Measurements from ENCODE around the gene CHRM4.

Gene CHRM4

GRCh38 chr11:46346886-46347636 lies 44.5 kb downstream of the CHRM4 start, which contains the start of gene DGKZ:
Gene DGKZ, plus strand, starts transcription at chr11:46347463. Its CDS starts 197 bp downstream, at chr11:46347660.
- DNase-seq = peak; percentile 76

GRCh38 chr11:46345881-46346484 lies 45.6 kb downstream of the CHRM4 start:
- no peak for DNase-seq

GRCh38 chr11:46345131-46345597 lies 46.4 kb downstream of the CHRM4 start:
- DNase-seq = peak; percentile 62

DNA sequence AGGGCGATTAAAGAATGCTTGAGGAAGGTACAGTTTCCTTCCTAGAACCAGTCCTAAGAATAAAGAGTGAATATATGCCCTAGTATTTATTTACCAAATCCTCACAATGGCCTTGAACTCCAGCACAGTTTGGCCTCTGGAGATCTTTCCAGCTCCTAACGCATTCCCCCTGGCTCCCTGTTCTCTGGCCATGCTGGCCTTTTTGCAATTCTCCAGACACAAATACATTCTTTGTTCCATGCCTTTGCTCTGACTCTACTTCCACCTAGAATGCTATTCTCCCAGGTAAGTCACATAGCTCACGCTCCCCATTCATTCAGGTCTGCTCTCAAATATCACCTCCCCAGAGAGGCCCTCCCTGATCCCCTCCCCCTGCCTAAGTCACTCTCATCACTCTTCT lies 48.1 kb downstream of the CHRM4 start:
- no peak for DNase-seq

- no peak for DNase-seq
Observed at GRCh38 chr11:46342239-46342638, 49.3 kb downstream of the CHRM4 start.

DNA sequence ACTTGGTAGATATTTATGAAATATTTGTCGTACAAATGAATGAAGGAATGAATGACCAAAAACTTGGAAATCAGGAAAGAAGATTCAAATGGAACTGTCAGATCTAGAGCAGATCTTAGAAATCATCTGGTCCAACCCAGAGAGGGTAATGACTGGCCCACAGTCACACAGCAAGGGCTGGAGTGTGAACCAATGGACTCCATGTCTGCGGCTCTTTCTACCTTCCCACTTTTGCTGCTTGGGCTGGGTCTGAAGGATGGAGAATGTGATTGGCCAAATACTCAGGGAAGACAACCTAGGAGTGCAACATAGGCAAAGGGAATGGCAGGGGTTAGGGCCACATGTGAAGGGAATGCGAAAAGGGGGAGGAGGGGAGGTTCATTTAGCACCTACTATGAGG lies 50.1 kb downstream of the CHRM4 start:
- DNase-seq = no peak

DNA sequence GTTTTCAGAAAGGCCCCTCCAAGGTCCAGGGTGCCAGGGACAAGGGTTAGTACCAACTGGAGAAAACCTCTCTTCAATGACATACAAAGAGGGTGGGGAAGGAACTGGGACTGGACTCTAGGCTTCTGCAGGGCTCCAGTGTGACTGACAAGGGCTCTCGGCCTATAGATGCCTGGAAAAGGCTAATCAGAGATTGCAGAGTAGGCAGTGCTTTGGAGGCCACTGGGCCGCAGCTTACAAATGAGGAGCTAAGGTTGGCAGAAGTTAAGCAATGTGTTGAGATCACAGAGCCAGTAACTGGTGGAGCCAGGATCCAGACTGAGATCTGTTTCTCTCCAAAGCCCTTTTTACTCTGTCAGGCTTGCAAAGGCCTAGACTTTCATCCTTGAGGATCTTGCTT lies 51.8 kb downstream of the CHRM4 start:
- DNase-seq = peak; percentile 12

DNA sequence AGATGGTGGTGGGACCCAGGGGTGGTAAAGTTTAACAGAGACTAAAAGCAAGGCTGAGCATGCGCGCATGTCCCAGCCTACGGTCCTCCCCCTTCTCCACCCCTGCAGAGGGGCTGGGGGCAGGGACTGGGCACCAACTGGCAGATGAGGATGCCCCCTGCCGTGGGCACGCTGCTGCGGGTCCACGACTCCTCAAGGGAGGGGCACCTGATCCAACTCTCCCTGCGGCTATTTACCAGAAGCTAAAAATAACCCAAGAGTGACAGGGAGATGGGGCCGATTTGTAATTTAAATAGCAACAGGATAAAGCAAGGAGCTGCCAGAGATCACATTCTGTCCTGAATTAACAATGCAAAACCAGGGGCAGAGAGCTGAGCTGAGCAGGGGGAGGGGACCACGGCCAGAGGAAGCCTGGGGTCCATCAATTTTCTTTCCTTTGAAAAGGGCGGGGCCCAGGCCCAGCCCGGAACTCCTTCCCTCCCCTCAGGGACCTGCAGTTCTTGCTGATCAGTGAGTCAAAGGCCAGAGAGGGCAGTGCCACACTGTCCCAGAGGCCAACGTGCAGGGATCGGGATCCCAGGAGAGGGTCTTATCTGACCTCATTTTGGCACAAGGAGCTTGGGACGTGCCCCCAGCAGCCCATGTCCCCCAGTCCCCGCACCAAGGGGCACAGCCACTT lies 52.4 kb downstream of the CHRM4 start:
- peak; percentile 98 for DNase-seq

- no peak for DNase-seq
Observed at GRCh38 chr11:46338636-46338987, 53.0 kb downstream of the CHRM4 start.

GRCh38 chr11:46337626-46338345 lies 53.8 kb downstream of the CHRM4 start:
- no peak for DNase-seq

- DNase-seq = no peak
Observed at GRCh38 chr11:46336563-46337180, 54.9 kb downstream of the CHRM4 start.

DNA sequence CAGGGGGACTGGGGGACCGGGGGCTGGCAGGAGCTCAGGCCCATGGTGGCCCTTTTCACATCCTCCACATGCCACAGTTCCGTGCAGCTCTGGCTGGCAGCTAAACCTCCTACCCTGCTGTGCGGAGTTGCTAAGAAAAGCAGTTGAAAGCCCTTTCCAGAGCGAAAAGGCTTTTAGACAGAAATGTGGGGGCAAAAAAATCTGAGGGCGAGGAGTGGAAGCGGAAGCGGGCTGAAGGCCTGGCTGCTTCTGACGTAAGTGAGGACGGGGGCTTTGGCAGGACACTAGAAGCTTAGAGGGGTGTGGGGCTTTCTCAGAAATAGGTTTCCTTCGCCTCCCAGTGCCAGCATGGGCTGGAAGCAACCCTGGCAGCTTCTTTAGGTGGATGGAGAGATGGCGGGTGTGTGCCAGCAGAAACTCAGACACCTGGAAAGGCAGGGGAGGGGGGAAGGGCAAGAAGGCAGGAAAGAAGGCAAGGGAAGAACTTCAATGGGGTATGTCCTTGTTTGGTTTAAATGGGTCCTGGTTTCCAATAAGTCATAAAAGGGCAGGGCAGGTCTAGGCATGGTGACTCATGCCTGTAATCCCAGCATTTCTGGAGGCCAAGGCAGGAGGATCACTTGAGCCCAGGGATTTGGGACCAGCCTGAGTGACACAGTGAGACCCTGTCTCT lies 55.5 kb downstream of the CHRM4 start:
- DNase-seq = no peak

GRCh38 chr11:46335271-46335670 lies 56.3 kb downstream of the CHRM4 start:
- DNase-seq = no peak

GRCh38 chr11:46334211-46334610 lies 57.4 kb downstream of the CHRM4 start:
- DNase-seq = no peak
